SK-N-SH treated with all-trans-retinoic acid at 6 μM for 48 hours (cell line): Measurements from ENCODE around the gene THAP3.

Experiments used
- ATAC-seq: fragments of 200-7000 bp; cut with Tn5 transposase; 3 replicates; pipeline ENCODE4 v1.9.1; 2020; ENCODE audit warnings: mild to moderate bottlenecking, moderate library complexity
- ARNTL ChIP-seq: fragments of 450-650 bp; formaldehyde crosslinking; IDR thresholded peaks from 2 replicates; pipeline ENCODE4 v1.5.0; 2020; ENCODE audit warnings: low read depth, mild to moderate bottlenecking, moderate library complexity, borderline replicate concordance
- BACH2 ChIP-seq: fragments of 250-450 bp; sonication (Bioruptor Pico); IDR thresholded peaks from 2 replicates; pipeline ENCODE4 v1.9.0; 2021; ENCODE audit warnings: mild to moderate bottlenecking, borderline replicate concordance
- CREB5 ChIP-seq: fragments of 250-450 bp; sonication (Bioruptor Pico); IDR thresholded peaks from 2 replicates; pipeline ENCODE4 v1.5.1; 2020; ENCODE audit warnings: low read depth, mild to moderate bottlenecking, moderate library complexity
- CSDC2 ChIP-seq: fragments of 250-450 bp; sonication (Bioruptor Pico); IDR thresholded peaks from 2 replicates; pipeline ENCODE4 v1.5.0; 2020; ENCODE audit warnings: mild to moderate bottlenecking, moderate library complexity
- CSRNP3 ChIP-seq: fragments of 250-450 bp; sonication (Bioruptor Pico); IDR thresholded peaks from 2 replicates; pipeline ENCODE4 v1.5.1; 2021; ENCODE audit warnings: mild to moderate bottlenecking, moderate library complexity
- GLIS3 ChIP-seq: fragments of 250-450 bp; sonication (Bioruptor Pico); IDR thresholded peaks from 2 replicates; pipeline ENCODE4 v1.5.0; 2020; ENCODE audit warnings: mild to moderate bottlenecking, moderate library complexity
- ISL1 ChIP-seq: fragments of 250-450 bp; sonication (Bioruptor Pico); IDR thresholded peaks from 2 replicates; pipeline ENCODE4 v2.1.2; 2022; ENCODE audit warnings: mild to moderate bottlenecking, moderate library complexity
- OSR1 ChIP-seq: fragments of 250-450 bp; sonication (Bioruptor Pico); IDR thresholded peaks from 2 replicates; pipeline ENCODE4 v1.8.0; 2022; ENCODE audit warnings: moderate library complexity, mild to moderate bottlenecking, inconsistent platforms
- POU6F1 ChIP-seq: fragments of 250-450 bp; sonication (Bioruptor Pico); IDR thresholded peaks from 2 replicates; pipeline ENCODE4 v1.8.0; 2021; ENCODE audit warnings: low read depth, mild to moderate bottlenecking, moderate library complexity, borderline replicate concordance
- PPARA ChIP-seq: fragments of 250-450 bp; sonication (Bioruptor Pico); IDR thresholded peaks from 2 replicates; pipeline ENCODE4 v1.5.0; 2020; ENCODE audit warnings: mild to moderate bottlenecking, borderline replicate concordance
- RARB ChIP-seq: fragments of 250-450 bp; sonication (Bioruptor Pico); IDR thresholded peaks from 2 replicates; pipeline ENCODE4 v1.8.0; 2021; ENCODE audit warnings: mild to moderate bottlenecking, moderate library complexity
- SNAI2 ChIP-seq: fragments of 250-450 bp; sonication (Bioruptor Pico); IDR thresholded peaks from 2 replicates; pipeline ENCODE4 v1.5.0; 2020; ENCODE audit warnings: mild to moderate bottlenecking, moderate library complexity
- TCF4 ChIP-seq: fragments of 250-450 bp; sonication (Bioruptor Pico); IDR thresholded peaks from 2 replicates; pipeline ENCODE4 v1.8.0; 2021; ENCODE audit warnings: mild to moderate bottlenecking, moderate library complexity, borderline replicate concordance
- TSHZ2 ChIP-seq: fragments of 250-450 bp; sonication (Bioruptor Pico); IDR thresholded peaks from 2 replicates; pipeline ENCODE4 v1.5.0; 2020; ENCODE audit warnings: mild to moderate bottlenecking, moderate library complexity
- ZC3H10 ChIP-seq: fragments of 250-450 bp; sonication (Bioruptor Pico); IDR thresholded peaks from 2 replicates; pipeline ENCODE4 v1.5.1; 2021; ENCODE audit warnings: mild to moderate bottlenecking, moderate library complexity
- ZFP3 ChIP-seq: fragments of 250-450 bp; sonication (Bioruptor Pico); IDR thresholded peaks from 2 replicates; pipeline ENCODE4 v1.5.0; 2020; ENCODE audit warnings: mild to moderate bottlenecking, moderate library complexity
- ZFP30 ChIP-seq: fragments of 450-650 bp; formaldehyde crosslinking; IDR thresholded peaks from 2 replicates; pipeline ENCODE4 v1.5.0; 2022; ENCODE audit warnings: mild to moderate bottlenecking, moderate library complexity
- ZNF565 ChIP-seq: fragments of 450-650 bp; formaldehyde crosslinking; conservative IDR thresholded peaks from 2 replicates; pipeline ENCODE4 v1.5.0; 2020; ENCODE audit warnings: low read depth, mild to moderate bottlenecking, moderate library complexity
- ZNF8 ChIP-seq: fragments of 450-650 bp; formaldehyde crosslinking; IDR thresholded peaks from 2 replicates; pipeline ENCODE4 v1.5.0; 2020; ENCODE audit warnings: mild to moderate bottlenecking, moderate library complexity

Gene THAP3

GRCh38 chr1:6623269-6623965 lies 1.3 kb upstream of the THAP3 start:
- ATAC-seq: no peak
- TF ChIP-seq ZFP3 (CRISPR knock-in tag): no peak
- TF ChIP-seq OSR1 (CRISPR knock-in tag): no peak
- TF ChIP-seq SNAI2 (CRISPR knock-in tag): no peak
- TF ChIP-seq TCF4 (CRISPR knock-in tag): no peak
- no peak; the same call in 1 of the 2 replicates for TF ChIP-seq ISL1 (CRISPR knock-in tag)
- TF ChIP-seq GLIS3: no peak
- no peak for TF ChIP-seq BACH2 (CRISPR knock-in tag)
- no peak for TF ChIP-seq CREB5 (CRISPR knock-in tag)
- TF ChIP-seq ZNF565 (CRISPR knock-in tag): no peak
- TF ChIP-seq CSDC2 (CRISPR knock-in tag): no peak
- TF ChIP-seq ZFP30 (CRISPR knock-in tag): no peak
- TF ChIP-seq ZNF8 (CRISPR knock-in tag): no peak

GRCh38 chr1:6625584-6626149 lies 999 bp downstream of the THAP3 start:
- TF ChIP-seq ARNTL (CRISPR knock-in tag): no peak
- no peak for TF ChIP-seq TSHZ2 (CRISPR knock-in tag)
- TF ChIP-seq TCF4 (CRISPR knock-in tag): no peak
- no peak for TF ChIP-seq PPARA
- no peak for TF ChIP-seq ISL1 (CRISPR knock-in tag)
- TF ChIP-seq ZNF565 (CRISPR knock-in tag): no peak
- no peak for TF ChIP-seq CREB5 (CRISPR knock-in tag)
- no peak for TF ChIP-seq CSDC2 (CRISPR knock-in tag)
- no peak for TF ChIP-seq ZNF8 (CRISPR knock-in tag)
- TF ChIP-seq GLIS3: no peak
- TF ChIP-seq SNAI2 (CRISPR knock-in tag): no peak
- ATAC-seq: peak; percentile 43

- no peak for ATAC-seq
- TF ChIP-seq SNAI2 (CRISPR knock-in tag) (no peak), ZC3H10 (CRISPR knock-in tag) (no peak), CSRNP3 (CRISPR knock-in tag) (no peak), TCF4 (CRISPR knock-in tag) (no peak), RARB (CRISPR knock-in tag) (no peak), CREB5 (CRISPR knock-in tag) (no peak), ZFP3 (CRISPR knock-in tag) (no peak), POU6F1 (CRISPR knock-in tag) (no peak)
- TF ChIP-seq, all 23 proteins: peak for 0
Observed at GRCh38 chr1:6627031-6627430, 2.4 kb downstream of the THAP3 start.
